ENCODE results near the gene MPV17.

DNA sequence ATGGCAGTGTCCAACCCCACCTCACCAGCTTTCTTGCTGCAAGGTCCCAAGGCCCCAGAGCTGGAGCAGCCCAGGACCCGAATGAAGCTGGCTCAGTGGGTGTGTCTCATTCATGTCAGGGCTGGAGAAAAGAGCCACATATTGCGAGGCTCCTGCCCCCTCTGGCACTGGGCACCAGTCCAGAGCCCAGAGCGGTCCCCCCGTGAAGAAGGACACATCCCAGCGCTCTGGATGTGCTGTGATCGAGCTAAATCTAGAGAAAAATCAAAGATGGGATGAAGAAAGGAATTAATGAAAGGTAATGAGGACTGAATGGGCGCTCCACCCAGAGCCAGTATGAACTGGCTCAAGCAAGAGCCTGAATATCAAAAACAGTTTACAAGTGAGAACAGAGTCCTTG is 13.3 kb upstream of the MPV17 start:
- TF ChIP-seq, protein P1, sequence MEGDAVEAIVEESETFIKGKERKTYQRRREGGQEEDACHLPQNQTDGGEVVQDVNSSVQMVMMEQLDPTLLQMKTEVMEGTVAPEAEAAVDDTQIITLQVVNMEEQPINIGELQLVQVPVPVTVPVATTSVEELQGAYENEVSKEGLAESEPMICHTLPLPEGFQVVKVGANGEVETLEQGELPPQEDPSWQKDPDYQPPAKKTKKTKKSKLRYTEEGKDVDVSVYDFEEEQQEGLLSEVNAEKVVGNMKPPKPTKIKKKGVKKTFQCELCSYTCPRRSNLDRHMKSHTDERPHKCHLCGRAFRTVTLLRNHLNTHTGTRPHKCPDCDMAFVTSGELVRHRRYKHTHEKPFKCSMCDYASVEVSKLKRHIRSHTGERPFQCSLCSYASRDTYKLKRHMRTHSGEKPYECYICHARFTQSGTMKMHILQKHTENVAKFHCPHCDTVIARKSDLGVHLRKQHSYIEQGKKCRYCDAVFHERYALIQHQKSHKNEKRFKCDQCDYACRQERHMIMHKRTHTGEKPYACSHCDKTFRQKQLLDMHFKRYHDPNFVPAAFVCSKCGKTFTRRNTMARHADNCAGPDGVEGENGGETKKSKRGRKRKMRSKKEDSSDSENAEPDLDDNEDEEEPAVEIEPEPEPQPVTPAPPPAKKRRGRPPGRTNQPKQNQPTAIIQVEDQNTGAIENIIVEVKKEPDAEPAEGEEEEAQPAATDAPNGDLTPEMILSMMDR (IDR thresholded peaks at IDR 0.05) = no peak
- no peak for TF ChIP-seq POLR2A (IDR thresholded peaks at IDR 0.05)
